Right hindlimb (tissue), 1 donor: ENCODE results near the gene HTN1.
"Not testable (repeated sequence)": the region's sequence is repeated elsewhere in the genome, so short reads cannot be mapped to it uniquely, and the experiment has no call there.

Experiments
- DNase-seq: peaks from one replicate; pipeline ENCODE4 v3.0.0-alpha.2; 2018

The HTN1 gene

DNA sequence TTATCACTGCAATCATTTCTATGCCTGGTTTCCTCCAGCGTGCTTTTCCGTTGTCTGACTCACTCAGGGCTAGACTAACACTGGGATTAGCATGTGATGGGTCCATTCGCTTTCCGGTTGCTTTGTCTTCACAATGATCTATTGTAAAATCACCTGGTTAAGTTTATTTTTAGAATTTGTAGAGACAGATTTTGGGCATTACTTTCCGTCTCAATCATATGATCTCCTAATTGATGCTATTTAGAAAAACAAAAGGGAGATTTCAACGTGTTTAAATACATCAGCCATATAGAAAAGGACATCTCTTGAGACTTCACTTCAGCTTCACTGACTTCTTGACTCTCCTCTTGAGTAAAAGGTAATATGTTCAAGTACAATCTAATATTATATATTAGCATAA lies at the start of gene HTN1:
TSS of gene HTN1 (plus strand) at position 301 of the 400 bp plus-strand sequence. CDS start 2,639 bp downstream, outside the sequence.
- DNase-seq: not testable (repeated sequence)

GRCh38 chr4:70000711-70001110 lies 49.5 kb upstream of the HTN1 start:
- no peak for DNase-seq

DNA sequence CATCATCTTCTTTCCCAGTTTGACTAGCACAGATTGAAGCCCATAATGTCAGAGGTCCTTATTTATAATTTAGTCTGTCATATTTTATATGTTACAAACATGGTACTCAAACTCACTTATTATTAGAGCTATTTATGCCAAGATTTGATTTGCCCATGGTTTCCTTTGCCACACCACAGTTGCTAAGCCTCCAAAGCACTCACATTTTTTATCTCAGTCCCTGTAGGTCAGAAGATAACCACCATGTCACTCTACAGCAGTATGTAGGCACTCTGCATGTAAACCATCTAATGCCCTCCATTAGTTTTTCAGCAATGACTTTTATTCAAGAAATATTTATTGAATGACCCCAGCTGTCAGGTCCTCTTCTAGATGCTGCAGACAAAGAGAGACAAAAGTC lies 47.7 kb upstream of the HTN1 start:
- DNase-seq: no peak

DNA sequence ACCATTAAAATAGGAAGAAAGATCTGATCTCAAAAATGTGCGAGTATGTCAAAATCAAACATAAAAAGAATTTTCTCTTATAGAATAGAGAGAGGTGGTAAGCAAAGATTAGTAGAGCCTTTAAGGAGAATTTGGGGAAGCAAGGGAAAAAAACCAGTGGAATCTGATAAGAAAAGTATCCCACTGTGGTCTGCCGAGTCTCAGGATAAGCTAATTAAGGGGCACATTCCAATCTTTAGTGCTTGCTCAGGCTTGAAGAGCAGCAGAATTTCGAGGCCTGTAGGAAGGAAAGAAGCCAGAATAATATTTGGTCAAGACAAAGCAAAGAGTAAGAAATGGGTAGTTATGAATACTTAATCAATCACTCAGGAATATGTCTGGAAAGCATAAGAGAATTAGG lies 41.5 kb upstream of the HTN1 start:
- DNase-seq: no peak

GRCh38 chr4:70019006-70019405 lies 31.2 kb upstream of the HTN1 start:
- DNase-seq: not testable (repeated sequence)

GRCh38 chr4:70023218-70023617 lies 27.0 kb upstream of the HTN1 start:
- DNase-seq: no peak

DNA sequence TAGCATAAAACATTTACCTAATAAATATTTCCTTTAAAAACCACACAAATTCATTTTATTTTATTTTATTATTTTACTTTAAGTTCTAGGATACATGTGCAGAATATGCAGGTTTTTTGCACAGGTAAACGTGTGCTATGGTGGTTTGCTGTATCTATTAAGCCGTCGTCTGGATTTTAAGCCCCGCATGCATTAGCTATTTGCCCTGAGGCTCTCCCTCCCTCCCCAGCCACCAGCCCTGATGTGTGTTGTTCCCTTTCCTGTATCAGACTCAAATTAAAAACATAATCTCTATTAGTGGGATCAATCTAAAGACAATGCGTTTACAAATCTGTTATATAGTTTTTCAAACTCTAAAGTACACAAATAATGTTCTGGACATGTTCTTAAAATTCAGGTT lies 23.2 kb upstream of the HTN1 start:
- no peak for DNase-seq

DNA sequence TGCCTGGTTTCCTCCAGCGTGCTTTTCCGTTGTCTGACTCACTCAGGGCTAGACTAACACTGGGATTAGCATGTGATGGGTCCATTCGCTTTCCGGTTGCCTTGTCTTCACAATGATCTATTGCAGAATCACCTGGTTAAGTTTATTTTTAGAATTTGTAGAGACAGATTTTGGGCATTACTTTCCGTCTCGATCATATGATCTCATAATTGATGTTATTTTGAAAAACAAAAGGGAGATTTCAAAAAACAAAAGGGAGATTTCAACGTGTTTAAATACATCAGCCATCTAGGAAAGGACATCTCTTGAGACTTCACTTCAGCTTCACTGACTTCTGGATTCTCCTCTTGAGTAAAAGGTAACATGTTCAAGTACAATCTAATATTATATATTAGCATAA lies 22.1 kb upstream of the HTN1 start, which contains the start of gene HTN3:
TSS of gene HTN3 (plus strand) at position 301 of the 400 bp plus-strand sequence. CDS start 2,282 bp downstream, outside the sequence.
- DNase-seq: not testable (repeated sequence)

GRCh38 chr4:70037559-70037958 lies 12.7 kb upstream of the HTN1 start:
- DNase-seq: not testable (repeated sequence)

GRCh38 chr4:70039928-70040327 lies 10.3 kb upstream of the HTN1 start:
- DNase-seq: not testable (repeated sequence)

GRCh38 chr4:70041652-70042286 lies 8.5 kb upstream of the HTN1 start:
- DNase-seq: no peak

DNA sequence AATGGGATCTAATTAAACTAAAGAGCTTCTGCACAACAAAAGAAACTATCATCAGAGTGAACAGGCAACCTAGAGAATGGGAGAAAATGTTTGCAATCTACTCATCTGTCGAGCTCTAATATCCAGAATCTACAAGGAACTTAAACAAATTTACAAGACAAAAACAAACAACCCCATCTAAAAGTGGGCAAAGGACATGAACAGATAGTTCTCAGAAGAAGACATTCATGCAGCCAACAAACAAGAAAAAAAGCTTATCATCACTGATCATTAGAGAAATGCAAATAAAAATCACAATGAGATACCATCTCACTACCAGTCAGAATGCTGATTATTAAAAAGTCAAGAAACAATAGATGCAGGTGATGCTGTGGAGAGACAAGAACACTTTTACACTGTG lies 6.3 kb downstream of the HTN1 start:
- DNase-seq: not testable (repeated sequence)

- DNase-seq: no peak
These were observed 7.4 kb downstream of the HTN1 start for GRCh38 chr4:70057651-70058050.

GRCh38 chr4:70059149-70059548 lies 8.9 kb downstream of the HTN1 start:
- no peak for DNase-seq

DNA sequence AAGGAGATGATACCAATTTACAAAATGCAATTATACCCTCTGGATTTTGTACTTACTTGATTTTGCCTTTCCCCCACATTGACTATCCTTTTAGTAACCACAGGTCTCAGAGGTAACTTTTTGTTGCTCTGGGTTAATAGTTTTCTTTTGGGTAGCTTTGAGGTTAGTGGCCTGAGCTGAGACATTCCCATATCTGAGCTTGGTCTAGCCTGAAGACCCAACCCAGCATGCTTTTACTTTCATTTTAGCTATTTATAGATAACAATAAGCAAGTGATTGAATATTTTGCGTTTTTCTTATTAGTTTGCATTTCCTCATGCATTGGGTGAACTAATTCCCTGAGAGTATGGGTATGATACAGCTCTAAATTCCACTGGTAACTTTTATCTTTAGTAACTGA lies 11.8 kb downstream of the HTN1 start:
- DNase-seq: no peak

- no peak for DNase-seq
These were observed 30.0 kb downstream of the HTN1 start for GRCh38 chr4:70080205-70080604.

GRCh38 chr4:70099206-70099605 lies 49.0 kb downstream of the HTN1 start:
- DNase-seq: no peak
